K562 (cell line): ENCODE data around the gene AKT1. TPM values are rescaled to one million over a fixed set of nuclear protein-coding genes. Genes with fewer than 3 reads are reported as not detected.

Source experiments
- CREB3 ChIP-seq: fragments of 450-650 bp; conservative IDR thresholded peaks from 2 replicates; pipeline ENCODE4 v1.6.1; 2016; ENCODE audit warnings: missing genetic modification characterization, low read depth, mild to moderate bottlenecking, missing compliant biosample characterization, moderate library complexity
- CTCF ChIP-seq, 3 experiments: IDR thresholded peaks in 2 of 3; conservative IDR thresholded peaks in 1 of 3; 2 replicates each; pipeline ENCODE4 v1.5.1; 2011 to 2012; ENCODE audit warnings: low read length in 3 of 3, mild to moderate bottlenecking in 3 of 3, control low read depth in 2 of 3, improper control_type of control experiment in 1 of 3, inconsistent platforms in 1 of 3, low read depth in 1 of 3, mixed read lengths in 1 of 3, moderate library complexity in 1 of 3; ENCODE audit not compliant: insufficient read depth in 2 of 3
- DPF2 ChIP-seq: fragments of 450-650 bp; IDR thresholded peaks from 2 replicates; pipeline ENCODE4 v1.6.1; 2016
- ELF1 ChIP-seq: fragments of 200-800 bp; sonication (Bioruptor generic); IDR thresholded peaks from 2 replicates; pipeline ENCODE4 v1.6.1; 2016; ENCODE audit warnings: missing genetic modification characterization, missing compliant biosample characterization
- EP300 ChIP-seq: IDR thresholded peaks from 2 replicates; pipeline ENCODE4 v1.6.1; 2012; ENCODE audit warnings: low read length, improper control_type of control experiment
- GTF2B ChIP-seq: IDR thresholded peaks from 2 replicates; pipeline ENCODE4 v1.6.1; 2011; ENCODE audit not compliant: insufficient read length; ENCODE audit errors: extremely low read depth
- KLF16 ChIP-seq: IDR thresholded peaks from 2 replicates; pipeline ENCODE4 v1.6.1; 2016; ENCODE audit warnings: antibody characterized with exemption
- MNT ChIP-seq, 2 experiments: fragments of 450-650 bp; conservative IDR thresholded peaks; 2 replicates each; pipeline ENCODE4 v1.6.1; 2017; ENCODE audit warnings: mild to moderate bottlenecking in 2 of 2, moderate library complexity in 2 of 2
- PHF8 ChIP-seq: fragments of 200-600 bp; sonication (generic); IDR thresholded peaks from 2 replicates; pipeline ENCODE4 v1.6.1; 2012; ENCODE audit warnings: mixed run types, mild to moderate bottlenecking, inconsistent platforms, low read length, moderate library complexity, borderline replicate concordance
- POLR2B ChIP-seq: fragments of 450-650 bp; IDR thresholded peaks from 2 replicates; pipeline ENCODE4 v1.6.1; 2018; ENCODE audit warnings: low read depth; ENCODE audit not compliant: partially characterized antibody
- PURB ChIP-seq: sonication (generic); formaldehyde crosslinking; IDR thresholded peaks from 2 replicates; pipeline ENCODE4 v1.9.0; 2021; ENCODE audit warnings: low read depth, mild to moderate bottlenecking, missing genetic modification reagents
- RBM22 ChIP-seq: fragments of 200-400 bp; formaldehyde crosslinking; IDR thresholded peaks from 2 replicates; pipeline ENCODE4 v1.6.1; 2018; ENCODE audit warnings: low read length, low read depth; ENCODE audit not compliant: poor library complexity, severe bottlenecking
- SREBF1 ChIP-seq: fragments of 150-350 bp; IDR thresholded peaks from 2 replicates; pipeline ENCODE4 v1.6.1; 2014; ENCODE audit warnings: antibody characterized with exemption, low read depth, low read length, borderline replicate concordance
- SRSF9 ChIP-seq: fragments of 200-400 bp; formaldehyde crosslinking; IDR thresholded peaks from 2 replicates; pipeline ENCODE4 v1.6.1; 2017; ENCODE audit warnings: low read depth, low read length, borderline replicate concordance
- TRIM25 ChIP-seq: fragments of 450-650 bp; IDR thresholded peaks from 2 replicates; pipeline ENCODE4 v1.7.0; 2016; ENCODE audit warnings: borderline replicate concordance
- ZBTB1 ChIP-seq: sonication (generic); formaldehyde crosslinking; IDR thresholded peaks from 2 replicates; pipeline ENCODE4 v1.8.1; 2023; ENCODE audit warnings: missing genetic modification reagents, low read depth, mild to moderate bottlenecking, borderline replicate concordance
- ZKSCAN8 ChIP-seq: fragments of 200-800 bp; sonication (Bioruptor generic); IDR thresholded peaks from 2 replicates; pipeline ENCODE4 v1.6.1; 2016; ENCODE audit warnings: missing genetic modification characterization, missing compliant biosample characterization
- ZNF174 ChIP-seq: fragments of 250-450 bp; sonication (Bioruptor Pico); IDR thresholded peaks from 2 replicates; pipeline ENCODE4 v1.4.0; 2020; ENCODE audit warnings: mild to moderate bottlenecking
- ZNF511 ChIP-seq: sonication (generic); formaldehyde crosslinking; IDR thresholded peaks from 2 replicates; pipeline ENCODE4 v1.8.0; 2022; ENCODE audit warnings: mild to moderate bottlenecking, missing genetic modification reagents
- polyA plus RNA-seq, 8 experiments: library from polyadenylated mRNA; depleted of rRNA in 4 of 8; stranded (reverse) in 5 of 8; unstranded in 3 of 8; fragments of >200 nt; fragmentation: Nextera tagmentation in 2 of 8; fragmentation: Illumina TruSeq in 1 of 8; extraction: Ambion mirVana in 2 of 8; extraction: Trizol in 1 of 8; gene quantifications; 2 replicates each; pipeline versions ENCODE4 v1.2.1 to v1.2.3, GENCODE V29; 2011 to 2014; ENCODE audit warnings: inconsistent platforms in 1 of 8, missing spikeins in 1 of 8
- total RNA-seq, 7 experiments: library from RNA; depleted of rRNA in 6 of 7; stranded (reverse); fragments of >200 nt in 6 of 7; fragmentation: Illumina TruSeq in 2 of 7; extraction: Trizol in 2 of 7; gene quantifications; 2 replicates each; pipeline versions ENCODE4 v1.2.1 to v1.2.3, GENCODE V29; 2011 to 2021; ENCODE audit warnings: low replicate concordance in 1 of 7

The AKT1 gene
- total and polyA plus RNA-seq, 9 of the 15 experiments (the other 6 are each of a cell fraction or from before 2014, with no cell fraction given): 0.49 to 132 (median 75.1) TPM

GRCh38 chr14:104751539-104752422, 43.8 kb downstream of the AKT1 start (continued):
- TF ChIP-seq SREBF1 (no peak), MNT (conservative IDR thresholded peaks at IDR 0.05) (peak; percentile 48 to 61), KLF16 (peak; percentile 15; the same call in 1 of the 2 replicates), ZNF511 (CRISPR knock-in tag) (peak; percentile 54; the same call in 1 of the 2 replicates), SRSF9 (no peak), CREB3 (no peak), EP300 (no peak), PURB (CRISPR knock-in tag) (no peak), RBM22 (no peak), GTF2B (no peak), CTCF (IDR thresholded peaks at IDR 0.05 in 2 of 3, conservative IDR thresholded peaks at IDR 0.05 in 1 of 3; ENCODE audit: insufficient read depth in 2 of 3, low read depth in 1 of 3, low read length in 3 of 3) (peak; percentile 53 to 71 (median 57); a peak in 5 of 6 replicates), ZKSCAN8 (CRISPR knock-in tag) (no peak), POLR2B (no peak), ZBTB1 (CRISPR knock-in tag) (no peak), PHF8 (no peak), ZNF174 (CRISPR knock-in tag) (no peak), TRIM25 (no peak), ELF1 (tag) (no peak), DPF2 (peak; percentile 38; the same call in 1 of the 2 replicates)
